Stimulated activated CD4-positive, alpha-beta T cell treated with anti-CD3 and anti-CD28 coated beads, Interleukin-4, amount 100 ng/mL, for 4 hours (primary cell): Measurements from ENCODE around the gene DHX8.
A peak's percentile ranks its signal among the peaks of the same experiment; 100 is the strongest.

Source experiments
- DNase-seq, 2 experiments: peaks; one replicate each; pipeline ENCODE4 v3.0.0-alpha.2; 2020

The DHX8 gene

GRCh38 chr17:43528319-43528987 is 44.7 kb downstream of the DHX8 start:
- DNase-seq, result no peak

DNA sequence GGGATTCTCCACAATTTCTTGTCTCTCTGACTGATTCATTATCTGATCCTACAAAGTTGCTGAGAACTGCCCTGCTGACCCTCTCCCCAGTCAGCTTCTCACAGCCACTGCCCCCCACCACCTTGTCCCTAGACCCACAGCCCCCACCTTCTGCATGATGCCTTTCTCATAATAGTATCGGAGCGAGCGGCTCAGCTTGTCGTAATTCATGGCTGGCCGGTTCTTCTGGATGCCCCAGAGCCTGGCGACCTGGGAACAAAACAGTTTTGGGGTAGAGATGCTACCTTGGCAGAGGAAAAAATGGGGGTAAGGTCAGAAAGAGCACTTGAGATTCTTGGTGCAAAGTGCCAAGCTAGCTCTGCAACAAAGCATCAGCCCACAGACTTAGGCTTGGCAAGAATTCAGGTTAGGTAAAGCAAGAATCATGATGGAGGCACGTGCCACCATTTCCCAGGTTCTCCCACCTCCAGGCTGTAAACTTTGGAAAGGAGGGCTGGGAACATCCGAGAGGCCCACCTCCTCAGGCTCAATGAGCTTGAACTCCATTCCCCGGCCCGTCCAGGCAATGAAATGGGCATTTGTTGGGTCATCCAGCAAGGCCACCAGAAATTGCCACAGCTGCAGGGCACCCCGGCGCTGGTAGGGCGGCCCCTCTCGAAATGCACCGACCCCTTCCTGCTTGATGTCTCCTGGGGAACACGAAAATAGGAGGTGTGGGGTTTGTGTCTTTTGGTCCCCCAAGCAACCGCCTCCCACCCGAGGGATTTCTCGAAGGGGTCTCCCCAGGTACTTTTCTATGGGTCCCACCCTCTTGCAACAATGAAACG is 45.4 kb downstream of the DHX8 start:
- DNase-seq, result no peak

DNA sequence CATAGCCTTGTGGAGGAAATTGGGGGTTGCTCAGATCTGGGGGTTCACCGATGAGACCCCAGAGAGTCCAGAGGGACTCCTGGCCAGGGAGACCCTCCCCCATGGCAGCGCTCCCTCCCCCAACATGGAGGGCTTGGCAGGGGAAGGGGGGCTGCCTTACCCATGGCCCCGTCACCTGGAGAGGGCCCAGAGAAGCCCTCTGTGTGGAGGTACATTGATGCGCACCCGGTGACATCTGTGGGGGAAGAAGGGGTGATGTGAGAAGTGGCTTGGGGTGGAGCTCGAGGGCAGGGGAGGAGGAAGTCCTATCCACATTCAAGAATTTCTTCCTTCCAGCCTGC is 46.1 kb downstream of the DHX8 start:
- no peak for DNase-seq

DNA sequence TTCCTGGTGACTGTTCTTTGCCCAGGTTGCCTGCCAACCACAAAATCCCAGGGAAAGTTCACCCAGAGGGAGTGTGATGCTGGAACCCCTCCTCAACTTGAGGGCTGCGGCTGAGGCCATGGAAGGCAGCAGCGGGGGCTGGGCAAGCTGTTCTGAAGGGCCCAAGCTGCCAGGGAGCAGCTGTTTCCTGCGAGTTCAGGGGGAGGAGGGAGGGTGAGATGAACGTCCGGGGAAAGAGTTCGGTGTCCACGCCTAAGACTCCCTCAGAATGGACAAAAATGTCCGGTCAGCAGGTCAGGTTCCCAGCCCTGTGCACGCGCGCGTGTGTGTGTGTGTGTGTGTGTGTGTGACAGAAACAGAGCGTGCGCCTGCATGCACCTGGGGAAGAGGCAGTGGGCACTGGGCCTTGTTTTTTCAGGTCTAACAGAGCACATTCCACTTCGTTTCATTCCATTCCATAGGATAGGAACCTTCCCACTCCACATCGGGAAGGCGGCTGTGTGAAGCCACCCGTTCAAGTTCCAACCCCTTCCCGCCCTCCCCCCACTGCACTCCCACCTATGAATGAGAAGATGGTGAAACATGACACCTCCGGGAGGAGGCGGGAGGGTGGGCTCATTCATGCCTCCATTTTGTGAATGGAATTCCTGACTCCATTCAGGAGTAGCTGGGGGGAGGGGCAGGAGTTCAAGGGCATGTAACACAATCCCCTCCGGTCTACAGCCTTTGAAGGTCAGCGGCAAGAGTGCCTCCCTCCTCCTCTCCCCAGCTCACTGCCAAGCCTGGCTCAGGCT is 46.7 kb downstream of the DHX8 start:
- DNase-seq, result no peak

DNA sequence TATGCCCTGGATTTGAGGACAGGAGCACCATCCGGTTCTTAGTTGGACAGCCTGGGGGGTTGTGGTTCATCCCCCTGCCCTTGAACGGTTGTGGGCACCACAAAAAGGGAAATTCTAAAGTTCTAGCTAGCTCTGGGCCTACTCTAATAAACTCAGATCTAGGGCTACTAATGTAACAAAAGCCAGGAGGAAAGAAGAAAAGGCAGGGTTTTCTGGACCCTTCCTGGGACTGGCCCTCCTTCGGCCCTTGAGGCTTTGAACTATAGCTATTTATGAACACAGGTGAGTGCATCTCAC is 47.3 kb downstream of the DHX8 start:
- DNase-seq, result no peak

GRCh38 chr17:43531955-43532354 is 48.2 kb downstream of the DHX8 start:
- no peak for DNase-seq

GRCh38 chr17:43532581-43532980 is 48.8 kb downstream of the DHX8 start:
- no peak for DNase-seq

GRCh38 chr17:43533699-43534098 is 49.9 kb downstream of the DHX8 start:
- DNase-seq, result no peak

DNA sequence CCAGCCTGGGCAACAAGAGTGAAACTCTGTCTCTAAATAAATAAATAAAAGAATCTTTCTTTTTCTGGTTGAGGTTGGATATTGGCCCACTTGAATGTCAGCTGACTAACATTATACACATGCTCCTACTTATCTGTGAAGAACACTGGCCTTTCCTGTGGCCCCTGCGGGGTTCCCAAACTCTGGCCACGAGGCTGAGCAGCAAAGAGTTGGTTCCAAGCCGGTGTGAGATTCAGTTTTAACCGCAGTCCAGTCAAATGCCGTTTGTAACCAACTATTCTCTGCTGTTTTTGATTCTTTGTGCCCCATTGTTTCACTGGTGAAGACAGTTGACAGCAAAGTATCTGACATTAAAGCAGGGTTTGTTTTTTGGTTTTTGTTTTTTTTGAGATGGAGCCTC is 51.1 kb downstream of the DHX8 start:
- DNase-seq, result no peak

DNA sequence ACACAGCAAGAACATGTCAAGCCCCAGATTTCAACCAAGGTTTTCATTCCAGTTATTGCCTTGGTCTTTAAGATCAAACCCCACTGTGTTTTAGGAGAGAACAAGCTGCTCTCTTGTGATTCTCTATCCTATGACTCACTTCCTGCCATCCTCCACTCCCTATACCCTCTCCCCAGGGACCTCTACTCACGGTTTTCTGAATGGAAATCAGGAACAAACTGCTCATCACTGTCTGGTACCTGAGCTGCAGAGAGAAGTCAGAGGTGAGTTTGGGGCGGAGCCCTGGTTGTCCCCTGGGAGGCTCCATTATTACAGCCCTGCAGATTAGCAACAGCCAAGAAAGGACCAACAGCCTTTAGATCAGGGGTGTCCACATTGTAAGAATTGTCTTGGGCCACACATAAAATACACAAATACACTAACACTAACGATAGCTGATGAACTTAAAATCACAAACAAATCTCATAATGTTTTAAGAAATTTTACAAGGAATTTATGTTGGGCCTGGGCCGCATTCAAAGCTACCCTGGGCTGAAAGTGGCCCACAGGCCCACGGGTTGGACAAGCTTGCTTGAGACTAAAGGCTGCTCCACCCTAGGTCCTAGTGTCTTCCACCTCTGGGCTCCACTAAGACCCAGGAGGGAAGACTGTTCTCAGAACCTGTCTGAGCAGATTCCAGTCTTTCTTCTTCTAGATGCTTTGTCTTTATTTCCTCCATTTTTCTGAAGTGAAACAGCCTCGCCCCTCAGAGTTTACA is 52.6 kb downstream of the DHX8 start:
- DNase-seq, result no peak

GRCh38 chr17:43540821-43541674 is 57.3 kb downstream of the DHX8 start:
- DNase-seq, result no peak

GRCh38 chr17:43542859-43543258 is 59.1 kb downstream of the DHX8 start:
- DNase-seq, result no peak

DNA sequence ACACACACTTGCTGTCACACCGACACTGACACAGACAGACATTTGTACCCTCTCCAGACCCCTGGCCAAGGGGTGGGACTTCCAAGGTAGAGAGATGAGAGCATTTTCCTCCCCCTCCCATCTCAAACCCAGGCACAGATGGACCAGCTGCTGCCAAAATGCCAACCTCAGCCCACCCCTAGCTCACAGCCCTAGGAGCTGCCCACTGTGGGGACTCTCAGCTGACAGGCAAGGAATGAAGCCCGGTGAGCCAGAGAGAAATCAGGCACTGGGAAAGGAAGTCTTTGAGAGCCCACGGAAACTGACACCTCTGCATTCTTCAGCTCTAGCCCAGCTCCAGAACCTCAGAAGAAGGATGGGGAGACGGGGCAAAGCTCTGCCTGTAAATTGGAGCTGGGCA is 59.5 kb downstream of the DHX8 start:
- no peak for DNase-seq

GRCh38 chr17:43543771-43544575 is 60.2 kb downstream of the DHX8 start:
- DNase-seq, result no peak

DNA sequence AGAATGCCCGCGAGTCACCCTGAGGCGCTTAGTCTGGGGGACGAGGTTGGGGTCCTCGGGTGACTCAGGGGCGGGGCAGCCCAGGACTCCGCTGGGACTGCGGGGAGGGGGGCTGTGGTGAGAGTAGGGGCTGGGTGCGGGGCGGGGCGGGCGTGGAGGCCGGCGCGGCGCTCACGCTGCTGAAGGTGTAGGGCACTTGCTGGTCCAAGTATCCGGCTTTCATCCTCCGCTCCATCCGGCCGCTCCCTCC is 61.5 kb downstream of the DHX8 start:
- peak; percentile 4 to 12 for DNase-seq

GRCh38 chr17:43546319-43547188 is 62.8 kb downstream of the DHX8 start, which contains the start of gene ETV4:
Gene ETV4 (minus strand): TSS chr17:43546340. CDS start chr17:43545617, 723 bp downstream.
- peak; percentile 86 to 90 for DNase-seq

DNA sequence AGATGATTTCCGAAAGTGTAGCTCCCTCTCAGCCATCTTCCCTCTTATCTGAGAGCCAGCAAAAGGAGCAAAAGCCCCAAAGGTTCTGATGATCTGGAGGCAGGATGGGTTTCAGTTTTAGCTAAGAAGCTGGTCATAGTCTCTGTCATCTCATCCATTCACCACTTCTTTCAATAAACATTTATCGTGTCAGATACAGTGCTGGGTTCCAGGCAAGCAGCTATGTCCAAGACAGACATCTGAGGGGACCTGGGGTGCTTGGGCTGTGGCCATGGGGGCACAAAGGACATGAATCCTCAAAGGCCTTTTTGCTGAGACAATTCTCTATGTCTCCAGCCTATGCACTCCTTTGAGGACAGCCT is 63.4 kb downstream of the DHX8 start:
- DNase-seq, result no peak

DNA sequence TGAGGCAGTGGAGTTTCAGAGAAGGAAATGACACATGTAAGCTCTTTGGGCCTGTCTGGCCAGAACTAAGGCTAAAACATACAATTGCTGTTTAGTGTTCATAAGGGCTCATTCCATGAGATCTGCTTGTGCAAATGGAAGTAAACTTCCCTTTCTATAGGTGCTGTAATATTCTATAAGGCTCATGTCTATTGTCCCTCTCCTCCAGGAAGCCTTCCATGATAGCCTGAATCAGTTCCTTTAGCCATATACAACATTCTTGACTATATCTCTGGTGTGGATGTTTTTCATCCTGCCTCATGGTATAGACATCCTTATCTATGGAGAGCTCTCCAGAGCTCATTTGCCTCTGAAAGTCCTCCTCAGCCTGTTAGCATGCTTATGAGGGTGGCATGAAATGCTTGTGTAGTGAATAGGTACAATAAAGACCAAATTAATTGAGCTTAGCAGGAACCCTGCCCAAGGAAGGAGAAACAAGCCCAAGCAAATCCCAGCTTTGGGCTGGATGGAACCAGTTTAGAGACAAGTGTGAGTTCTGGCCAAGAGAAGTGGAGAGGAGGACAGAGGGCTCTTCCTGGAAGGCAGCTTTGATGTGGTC is 64.0 kb downstream of the DHX8 start:
- DNase-seq, result no peak

- DNase-seq, result no peak
Observed at GRCh38 chr17:43548689-43549379, 65.1 kb downstream of the DHX8 start.

GRCh38 chr17:43549496-43549895 is 65.7 kb downstream of the DHX8 start:
- DNase-seq, result no peak
